Activated CD8-positive, alpha-beta memory T cell treated with anti-CD3 and anti-CD28 coated beads for 4 hours (primary cell): ENCODE results near the gene RPS6KA6.
"Not testable (repeated sequence)": the region's sequence is repeated elsewhere in the genome, so short reads cannot be mapped to it uniquely, and the experiment has no call there.

Source experiments
- DNase-seq, 2 donors: peaks; one replicate each; pipeline ENCODE4 v3.0.0-alpha.2; 2020; ENCODE audit warnings: low read depth in 2 of 2

Gene RPS6KA6

DNA sequence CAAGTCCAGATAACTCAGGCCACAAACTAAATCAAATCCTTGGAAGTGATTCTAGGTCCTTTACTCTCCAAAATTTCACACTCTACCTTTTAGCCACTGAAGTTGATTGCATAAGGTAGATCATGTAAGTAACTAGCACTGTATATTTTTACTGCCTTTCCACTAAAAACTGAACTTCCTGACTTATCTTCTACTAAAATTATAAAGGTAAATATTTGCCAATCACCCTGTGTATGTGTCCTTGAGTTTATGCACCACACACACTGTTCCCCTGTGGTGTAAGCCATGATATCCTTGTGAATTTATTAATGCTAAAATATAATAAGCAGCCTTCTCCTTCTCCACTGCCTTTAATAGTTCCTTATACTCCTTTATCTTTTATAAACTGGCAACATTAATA lies 25.6 kb downstream of the RPS6KA6 start:
- DNase-seq: no peak

DNA sequence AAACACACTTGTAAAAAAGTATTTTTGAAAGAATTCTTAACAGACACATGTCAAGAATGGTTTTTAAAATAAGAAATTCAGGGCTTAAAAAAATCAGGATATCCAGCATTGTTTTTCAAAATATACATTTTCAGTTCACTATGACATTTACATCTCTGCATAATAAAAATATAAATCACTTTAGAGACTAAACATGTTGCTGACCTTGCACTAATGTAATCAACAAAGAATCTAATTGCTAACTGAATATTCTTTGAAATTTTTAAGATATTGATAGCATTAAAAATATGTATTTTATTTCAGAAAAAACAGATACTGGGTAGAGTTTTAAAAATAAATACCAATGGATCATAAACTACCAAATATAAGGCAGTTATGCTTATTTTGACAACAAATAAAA lies 26.4 kb downstream of the RPS6KA6 start:
- DNase-seq: no peak

DNA sequence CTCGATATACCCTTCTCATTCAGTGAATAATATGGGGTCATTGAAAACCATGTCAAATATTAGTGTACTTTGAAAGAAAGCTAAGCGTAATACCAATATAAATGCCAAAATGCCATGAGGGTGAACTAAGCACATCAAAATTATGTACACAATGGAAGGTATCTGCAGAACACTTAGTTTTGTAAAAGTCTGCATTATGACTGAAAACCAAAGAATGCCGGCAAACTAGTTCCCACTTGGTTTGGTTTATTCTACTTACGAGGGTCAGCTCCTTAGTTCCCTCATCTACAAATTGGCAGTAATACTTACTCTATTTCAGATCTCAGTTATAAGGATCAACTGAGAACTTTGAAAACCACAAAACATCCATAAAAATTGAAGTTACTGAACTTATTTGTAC lies 27.3 kb downstream of the RPS6KA6 start:
- DNase-seq: no peak

DNA sequence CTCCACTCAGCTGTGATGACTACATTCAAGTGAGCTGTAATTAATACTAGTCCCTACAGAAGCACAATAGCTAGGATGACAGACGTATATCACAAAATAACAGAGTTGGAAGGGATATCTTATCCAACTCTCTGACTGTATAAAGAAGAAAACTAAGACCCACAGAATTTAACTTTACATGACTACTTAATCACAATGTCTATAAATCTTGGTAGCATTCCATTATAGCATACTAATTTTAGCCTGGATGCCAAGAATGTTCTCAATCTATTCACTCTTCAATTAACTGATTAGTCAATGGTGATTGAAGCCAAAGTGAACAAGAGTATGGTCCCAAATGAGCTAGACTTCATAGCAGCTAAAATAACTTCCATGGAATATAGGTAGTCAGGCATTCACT lies 31.2 kb downstream of the RPS6KA6 start:
- DNase-seq: no peak

DNA sequence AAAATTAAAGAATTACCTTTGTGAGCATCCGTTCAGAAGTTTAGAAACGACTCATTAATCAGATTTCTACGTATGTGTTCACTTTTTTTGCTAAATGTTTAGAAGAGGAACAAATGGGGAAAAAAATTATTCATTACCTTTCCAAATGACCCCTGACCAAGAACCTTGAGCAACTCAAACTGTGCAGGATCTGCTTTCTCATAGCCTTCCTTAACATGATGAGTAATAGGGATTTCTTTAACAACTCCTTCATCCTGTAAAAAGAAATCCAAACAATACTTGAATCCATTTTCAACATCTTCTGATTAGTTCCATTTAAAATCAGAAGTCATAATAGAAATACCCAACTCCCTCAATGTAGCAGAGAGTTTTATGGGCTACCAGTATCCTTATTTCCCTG lies 32.1 kb downstream of the RPS6KA6 start:
- DNase-seq: no peak

DNA sequence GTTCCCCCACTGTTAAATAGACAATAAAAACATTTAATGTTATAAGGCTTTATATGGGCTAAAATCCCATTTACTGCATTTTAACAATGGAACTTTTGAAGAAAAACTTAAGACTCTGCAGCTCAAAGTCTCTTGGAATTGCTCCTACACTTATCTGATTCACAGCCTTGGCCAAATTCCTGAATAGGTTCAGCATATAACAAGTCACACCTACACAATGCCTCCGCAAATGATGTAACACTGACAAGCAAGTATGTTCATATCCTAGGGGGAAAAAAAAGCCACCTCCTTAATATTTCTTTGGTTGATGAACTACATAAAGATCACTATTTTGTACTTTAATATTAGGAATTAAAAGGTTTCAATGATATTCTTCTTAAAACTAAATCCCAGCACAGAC lies 34.5 kb downstream of the RPS6KA6 start:
- no peak for DNase-seq

DNA sequence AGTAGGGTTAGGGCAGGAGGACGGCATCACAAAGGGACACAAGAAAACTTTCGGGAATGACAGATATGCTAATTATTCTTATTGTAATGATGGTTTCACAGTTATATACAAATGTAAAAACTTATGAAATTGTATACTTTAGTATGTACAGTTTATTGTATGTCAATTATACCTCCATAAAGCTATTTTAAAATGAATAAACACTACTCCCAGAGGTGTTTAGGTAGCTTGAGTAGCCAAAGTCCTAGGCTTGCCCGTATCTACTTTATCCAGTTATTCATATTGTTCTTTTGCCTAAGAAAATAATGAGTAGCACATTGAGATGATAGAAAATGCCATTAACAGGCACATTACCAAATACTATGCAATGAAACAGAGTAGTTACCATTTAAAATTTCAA lies 43.0 kb downstream of the RPS6KA6 start:
- DNase-seq: no peak

DNA sequence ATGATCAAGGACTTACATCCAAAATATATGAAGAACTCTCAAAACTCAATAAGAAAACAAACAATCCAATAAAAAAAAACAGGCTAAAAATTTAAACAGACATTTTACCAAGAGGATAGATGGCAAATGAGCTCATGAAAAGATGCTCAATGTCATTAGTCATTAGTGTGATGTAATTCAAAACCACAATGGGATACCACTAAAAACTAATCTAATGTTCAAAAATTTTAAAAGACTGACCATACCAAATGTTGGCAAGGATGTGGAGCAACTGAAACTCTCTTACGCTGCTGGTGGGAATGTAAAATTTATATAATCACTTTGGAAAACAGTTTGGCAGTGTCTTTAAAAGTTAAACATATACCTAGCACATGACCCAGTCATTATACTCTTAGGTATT lies 43.7 kb downstream of the RPS6KA6 start:
- DNase-seq: no peak

DNA sequence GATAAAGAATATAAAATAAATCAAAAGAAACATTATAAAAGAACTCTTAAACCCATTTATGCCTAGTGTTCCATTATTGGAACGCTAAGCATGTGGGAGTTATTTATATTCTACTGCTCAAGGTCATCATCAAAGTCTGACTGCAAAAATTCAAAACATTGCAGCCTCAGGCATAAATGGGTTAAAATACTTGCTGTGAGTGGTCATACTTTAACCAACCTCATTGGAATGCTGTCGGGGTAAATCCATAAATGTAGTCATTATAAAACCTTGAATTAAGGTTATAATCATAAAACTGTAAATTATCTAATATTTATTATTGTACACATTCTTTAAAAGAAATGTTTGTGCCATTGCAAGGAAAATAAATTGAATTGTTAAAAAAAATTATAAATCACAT lies 55.0 kb downstream of the RPS6KA6 start:
- DNase-seq: no peak

DNA sequence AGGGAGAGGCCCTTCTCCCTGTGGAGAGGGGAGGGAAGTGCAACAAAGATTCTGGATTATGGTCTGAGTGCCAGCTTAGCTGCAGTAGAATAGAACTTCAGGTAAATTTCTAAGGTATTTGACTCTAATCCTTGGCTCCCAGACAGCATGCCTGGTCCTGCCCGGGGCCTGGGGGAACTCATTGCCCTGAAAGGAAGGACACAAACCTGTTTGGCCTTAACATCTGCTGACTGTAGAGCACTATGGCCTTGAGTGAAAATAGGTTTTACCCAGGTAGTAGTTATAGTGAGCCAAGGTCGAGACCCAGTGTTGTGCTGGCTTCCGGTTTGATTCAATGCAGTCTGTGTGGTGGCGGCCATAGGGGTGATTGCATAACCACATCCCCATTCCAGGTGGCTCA lies 64.4 kb downstream of the RPS6KA6 start:
- no peak for DNase-seq

DNA sequence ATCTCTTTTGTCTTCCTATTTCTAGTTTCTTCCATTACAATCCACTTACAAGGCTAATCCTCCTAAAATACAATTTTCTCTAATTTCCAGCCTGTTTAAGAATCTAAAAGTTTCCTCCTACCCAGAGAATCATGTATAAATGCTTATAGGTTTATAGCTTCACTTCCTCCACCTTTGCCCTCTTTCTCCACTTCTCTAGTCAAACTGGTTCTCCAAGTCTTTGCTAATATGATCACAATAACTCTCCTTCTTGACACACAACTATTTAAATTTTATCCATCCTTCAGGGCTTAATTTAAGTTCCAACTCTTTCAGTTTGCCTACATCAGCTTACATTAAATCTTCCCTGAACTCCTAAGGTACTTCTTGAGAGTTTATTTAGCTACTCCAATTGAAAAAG lies 69.2 kb downstream of the RPS6KA6 start:
- no peak for DNase-seq

DNA sequence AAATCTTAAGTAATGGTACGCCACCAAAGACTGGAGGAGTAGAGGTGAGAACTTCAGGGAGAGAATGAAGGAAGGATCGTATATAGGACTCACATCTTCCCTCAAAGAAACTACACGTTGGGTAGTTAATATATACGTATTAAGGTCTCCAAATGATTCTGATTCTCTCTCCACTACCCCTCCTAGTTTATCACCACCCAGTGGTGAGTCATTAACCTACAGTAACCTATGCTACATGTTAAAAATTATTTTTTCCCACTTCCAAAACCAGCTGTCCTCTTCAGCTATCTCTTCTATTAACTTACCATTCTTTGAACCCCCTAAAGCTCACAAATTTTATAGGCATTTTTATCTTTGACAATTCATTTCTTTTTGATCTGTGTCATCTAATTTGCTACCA lies 69.7 kb downstream of the RPS6KA6 start:
- no peak for DNase-seq

DNA sequence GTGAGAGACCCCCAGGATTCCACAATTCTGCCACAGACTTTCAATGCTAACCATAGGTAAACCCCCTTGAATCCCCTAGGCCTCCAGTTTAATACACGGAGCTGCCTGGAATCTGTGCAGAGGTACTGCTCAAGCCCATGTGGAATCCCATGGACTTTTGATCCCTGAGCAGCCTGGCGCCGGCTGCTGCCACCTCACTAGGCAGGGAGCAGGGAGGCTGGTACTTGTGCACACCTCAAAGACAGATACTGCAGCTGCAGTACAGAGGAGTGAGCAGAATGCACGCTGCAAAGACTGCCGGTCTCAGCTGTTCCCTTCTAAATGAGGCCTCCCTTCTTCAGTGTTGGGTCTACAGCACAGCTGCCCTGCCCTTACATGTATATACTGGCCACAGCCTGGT lies 79.4 kb downstream of the RPS6KA6 start:
- no peak for DNase-seq

DNA sequence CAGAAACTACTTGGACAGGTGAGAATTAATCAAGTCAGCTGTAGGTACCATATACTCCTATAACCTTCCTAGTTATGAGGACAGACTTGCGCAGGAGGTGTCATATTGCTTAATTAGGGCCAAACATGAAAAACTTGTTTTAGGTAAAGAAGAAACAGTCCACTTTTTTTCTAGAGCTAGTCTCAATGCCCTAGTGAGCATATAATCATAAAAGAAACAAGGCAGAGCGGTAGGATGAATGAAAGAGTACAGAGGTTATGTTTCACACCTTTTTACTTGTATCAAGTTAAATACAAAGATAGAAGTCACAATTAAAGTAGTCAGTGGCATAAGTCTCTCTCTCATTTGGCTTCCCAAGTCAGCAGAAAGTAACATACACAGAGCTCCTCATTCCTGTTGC lies 88.9 kb downstream of the RPS6KA6 start:
- no peak for DNase-seq

DNA sequence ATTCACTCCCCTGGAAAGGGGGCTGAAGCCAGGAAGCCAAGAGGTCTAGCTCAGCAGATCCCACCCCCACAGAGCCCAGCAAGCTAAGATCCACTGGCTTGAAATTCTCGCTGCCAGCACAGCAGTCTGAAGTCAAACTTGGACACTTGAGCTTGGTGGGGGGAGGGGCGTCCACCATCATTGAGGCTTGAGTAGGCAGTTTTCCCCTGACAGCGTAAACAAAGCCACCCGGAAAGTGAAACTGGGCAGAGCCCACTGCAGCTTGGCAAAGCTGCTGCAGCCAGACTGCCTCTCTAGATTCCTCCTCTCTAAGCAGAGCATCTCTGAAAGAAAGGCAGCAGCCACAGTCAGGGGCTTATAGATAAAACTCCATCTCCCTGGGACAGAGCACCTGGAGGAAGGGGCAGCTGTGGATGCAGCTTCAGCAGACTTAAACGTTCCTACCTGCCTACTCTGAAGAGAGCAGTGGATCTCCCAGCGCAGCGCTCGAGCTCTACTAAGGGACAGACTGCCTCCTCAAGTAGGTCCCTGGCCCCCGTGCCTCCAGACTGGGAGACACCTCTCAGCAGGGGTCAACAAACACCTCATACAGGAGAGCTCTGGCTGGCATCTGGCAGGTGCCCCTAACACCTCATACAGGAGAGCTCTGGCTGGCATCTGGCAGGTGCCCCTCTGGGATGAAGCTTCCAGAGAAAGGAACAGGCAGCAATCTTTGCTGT lies 108.4 kb downstream of the RPS6KA6 start:
- not testable (repeated sequence) for DNase-seq

DNA sequence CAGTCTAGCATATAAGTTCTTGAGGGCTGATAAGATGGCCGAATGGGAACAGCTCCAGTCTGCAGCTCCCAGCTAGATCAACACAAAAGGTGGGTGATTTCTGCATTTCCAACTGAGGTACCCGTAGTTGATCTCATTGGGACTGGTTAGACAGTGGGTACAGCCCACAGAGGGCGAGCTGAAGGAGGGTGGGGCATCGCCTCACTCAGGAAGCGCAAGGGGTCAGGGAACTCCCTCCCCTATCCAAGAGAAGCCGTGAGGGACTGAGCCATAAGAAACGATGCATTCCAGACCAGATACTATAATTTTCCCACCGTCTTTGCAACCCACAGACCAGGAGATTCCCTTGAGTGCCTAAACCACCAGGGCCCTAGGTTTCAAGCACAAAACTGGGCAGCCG lies 109.0 kb downstream of the RPS6KA6 start:
- DNase-seq: no peak

DNA sequence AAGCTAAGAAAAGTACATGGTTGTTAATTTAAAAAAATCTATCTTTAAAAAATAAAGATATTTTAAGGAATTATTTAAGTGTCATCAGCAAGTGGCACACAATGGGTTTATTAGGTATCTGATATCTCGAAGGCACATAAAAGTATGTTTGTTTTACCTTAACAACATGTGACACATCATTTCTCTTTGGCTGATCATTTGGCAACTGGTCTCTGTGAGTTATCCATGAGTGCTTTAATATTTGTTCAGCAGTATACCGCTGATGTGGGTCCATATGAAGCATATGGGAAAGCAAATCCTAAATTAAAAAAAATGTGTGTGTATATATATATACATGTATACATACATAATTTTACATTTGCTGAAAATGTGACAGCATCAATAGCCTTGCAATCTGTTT lies 123.2 kb downstream of the RPS6KA6 start:
- DNase-seq: no peak

DNA sequence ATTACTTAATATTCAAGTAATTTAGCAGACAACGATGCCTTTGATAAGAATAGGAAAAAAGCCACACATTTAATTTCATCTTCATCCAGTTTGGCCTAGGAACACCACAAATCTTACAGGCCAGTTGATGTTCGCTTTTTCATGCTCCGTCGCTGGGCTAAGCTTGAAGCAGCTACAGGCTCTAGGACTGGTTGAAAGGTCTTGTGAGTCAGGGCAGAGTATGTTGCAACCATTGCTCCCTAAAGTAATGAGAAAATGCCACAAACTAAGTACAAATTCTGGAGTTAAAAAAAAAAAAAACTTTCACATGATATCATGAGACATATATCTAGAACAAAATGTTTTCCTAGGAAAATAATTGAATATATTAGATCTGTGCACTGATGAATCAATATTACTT lies 123.8 kb downstream of the RPS6KA6 start:
- DNase-seq: no peak

DNA sequence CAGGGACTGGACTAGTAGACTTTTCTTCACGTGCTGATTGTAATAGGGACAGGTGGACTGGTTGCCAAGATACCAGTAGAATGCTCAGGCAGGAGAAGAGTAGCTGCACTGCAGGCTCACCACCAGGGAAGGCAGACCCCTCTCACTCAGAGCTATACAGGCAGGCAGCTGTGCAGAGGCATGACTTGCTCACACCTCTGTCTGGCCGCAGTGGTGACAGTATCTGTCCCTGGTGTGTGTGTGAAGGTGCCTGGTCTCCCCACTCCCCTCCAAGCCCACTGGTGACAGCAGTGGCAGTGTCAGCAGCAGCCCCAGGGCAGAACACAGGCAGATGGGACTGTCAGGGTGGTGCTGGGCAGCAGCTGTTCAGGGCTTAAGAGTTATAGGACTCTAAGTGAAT lies 140.7 kb downstream of the RPS6KA6 start:
- no peak for DNase-seq

DNA sequence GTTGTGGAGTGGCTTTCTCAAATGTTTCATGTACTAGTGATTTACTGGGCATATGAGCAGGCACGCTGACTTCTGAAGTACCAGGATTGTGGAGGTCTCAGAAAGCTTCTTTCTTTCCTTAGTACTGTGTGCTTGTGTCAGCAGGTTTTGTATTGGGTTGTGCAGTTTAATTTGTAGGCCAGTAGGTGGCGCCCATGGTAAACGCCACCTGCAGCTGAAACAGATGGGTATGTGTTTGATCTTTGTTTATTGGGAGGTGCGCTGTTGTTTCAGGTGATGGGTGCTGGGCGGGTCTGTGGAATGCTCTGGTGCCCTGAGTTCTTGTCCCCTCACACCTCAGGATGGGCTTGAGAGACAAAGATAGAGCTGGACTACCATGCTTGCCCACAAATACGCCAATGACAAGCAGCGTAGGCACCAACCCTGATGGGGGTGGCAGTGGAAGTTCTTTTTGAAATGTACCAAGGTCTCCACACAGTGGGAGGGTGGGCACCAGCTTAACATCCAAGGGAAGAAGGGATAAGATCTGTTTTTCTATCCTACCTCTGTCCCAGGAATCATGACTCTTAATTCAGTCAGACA lies 141.5 kb downstream of the RPS6KA6 start:
- DNase-seq: no peak

DNA sequence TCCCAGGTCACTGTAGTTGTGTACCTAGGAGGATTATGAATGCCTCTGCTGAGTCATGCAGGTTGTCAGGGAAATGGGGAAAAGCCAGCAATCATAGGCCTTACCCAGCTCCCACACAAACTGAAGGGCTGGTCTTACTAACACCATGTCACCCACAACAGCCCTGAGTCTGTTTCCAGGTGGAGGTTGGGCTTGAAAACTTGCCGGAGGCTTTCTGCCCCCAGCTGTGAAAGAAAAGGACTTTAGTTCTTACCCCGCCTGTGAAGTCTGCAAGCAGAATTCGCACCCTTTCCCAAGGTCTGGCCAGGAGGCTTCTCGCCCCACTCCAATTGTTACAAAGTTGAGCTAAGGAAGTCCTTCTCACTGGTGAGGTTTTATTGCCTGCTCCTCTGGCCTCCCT lies 143.9 kb downstream of the RPS6KA6 start:
- DNase-seq: no peak
